ENCODE results near the gene HELZ.

DNA sequence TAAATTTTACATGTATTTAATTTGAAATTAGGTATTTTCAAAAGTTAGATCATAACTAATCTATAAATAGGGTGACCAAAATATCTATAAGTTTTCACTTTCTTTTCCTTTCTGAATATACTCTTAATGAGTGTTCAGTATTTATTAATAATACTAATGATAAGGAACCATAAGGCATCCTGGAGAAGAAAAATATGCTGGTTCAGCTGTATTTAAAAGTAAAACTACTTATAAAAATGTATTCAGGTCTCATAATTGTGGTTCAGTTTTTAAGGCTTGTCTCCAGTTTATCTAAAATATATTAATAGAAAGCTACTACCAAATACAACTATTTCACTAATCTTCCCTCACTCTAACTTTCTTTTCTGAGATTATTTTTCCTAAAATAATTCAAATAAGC lies 67.3 kb downstream of the HELZ start:
- TF ChIP-seq POLR2A (IDR thresholded peaks at IDR 0.05; ENCODE audit: low read depth, low read length) (no peak), TAF1 (IDR thresholded peaks at IDR 0.05; ENCODE audit: borderline replicate concordance, low read depth, low read length) (no peak)

All from GM12892 (cell line).